ENCODE results near the gene PLCD1. TPM values are rescaled to one million over a fixed set of nuclear protein-coding genes. Genes with fewer than 3 reads are reported as not detected.

Gene PLCD1
- total and polyA plus RNA-seq, 2 donors (not counting 1 experiment from before 2014, with no cell fraction given) = 8.2 to 47.2 TPM

DNA sequence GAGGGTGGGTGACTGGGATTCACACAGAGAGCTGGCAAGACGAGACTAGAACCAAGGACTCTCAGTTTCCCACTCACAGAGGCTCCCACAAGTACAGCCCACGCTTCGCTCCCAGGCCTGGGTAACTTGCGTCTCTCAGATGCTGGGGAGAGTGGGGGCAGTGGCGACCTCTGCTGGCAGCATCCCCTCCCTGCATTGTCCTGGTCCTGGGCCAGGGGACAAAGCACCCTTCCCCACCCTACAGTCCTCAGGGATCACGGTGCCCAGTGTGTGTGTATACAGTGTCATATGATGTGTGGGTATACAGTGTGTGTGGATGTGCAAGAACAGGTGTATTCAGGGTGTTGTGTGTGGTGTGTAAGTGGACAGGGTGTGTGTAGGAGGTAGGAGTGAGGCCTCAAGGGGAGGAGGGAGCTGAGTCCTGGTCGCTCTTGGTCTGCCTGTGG lies 26.0 kb downstream of the PLCD1 start:
- Histone ChIP-seq H3K9me3 (ENCODE audit: control insufficient read depth, insufficient read depth, low read depth, low read length) (no peaks in the 10 kb centered on the region), H3K27ac (ENCODE audit: insufficient read depth, low read length) (no peak overlapping the region), H3K9ac (ENCODE audit: insufficient read depth, low read length) (no peak overlapping the region), H3K4me1 (ENCODE audit: control insufficient read depth, extremely low read depth, insufficient read depth, low read length) (peaks cover 3% of the 10 kb centered on the region), H2AFZ (ENCODE audit: low read length) (no peak overlapping the region), H3K79me2 (ENCODE audit: control insufficient read depth, insufficient read depth, low read length) (no peaks in the 10 kb centered on the region), H3K4me3 (replicated peaks in 1 of 4; ENCODE audit: control extremely low read depth in 1 of 4, insufficient read depth in 1 of 4, low read depth in 3 of 4, low read length in 4 of 4) (no peak overlapping the region), H3K4me2 (ENCODE audit: extremely low read depth, insufficient read depth, low read length) (no peak overlapping the region), H4K20me1 (ENCODE audit: control insufficient read depth, extremely low read depth, insufficient read depth, low read length) (no peaks in the 10 kb centered on the region), H3K36me3 (ENCODE audit: control insufficient read depth, insufficient read depth, low read length) (peaks cover 8% of the 10 kb centered on the region), H3K27me3 (ENCODE audit: control insufficient read depth, insufficient read depth, low read length) (no peaks in the 10 kb centered on the region)
- no peak for TF ChIP-seq EZH2 (IDR thresholded peaks at IDR 0.05; ENCODE audit: low read length, missing control alignments)
- TF ChIP-seq, protein P1, sequence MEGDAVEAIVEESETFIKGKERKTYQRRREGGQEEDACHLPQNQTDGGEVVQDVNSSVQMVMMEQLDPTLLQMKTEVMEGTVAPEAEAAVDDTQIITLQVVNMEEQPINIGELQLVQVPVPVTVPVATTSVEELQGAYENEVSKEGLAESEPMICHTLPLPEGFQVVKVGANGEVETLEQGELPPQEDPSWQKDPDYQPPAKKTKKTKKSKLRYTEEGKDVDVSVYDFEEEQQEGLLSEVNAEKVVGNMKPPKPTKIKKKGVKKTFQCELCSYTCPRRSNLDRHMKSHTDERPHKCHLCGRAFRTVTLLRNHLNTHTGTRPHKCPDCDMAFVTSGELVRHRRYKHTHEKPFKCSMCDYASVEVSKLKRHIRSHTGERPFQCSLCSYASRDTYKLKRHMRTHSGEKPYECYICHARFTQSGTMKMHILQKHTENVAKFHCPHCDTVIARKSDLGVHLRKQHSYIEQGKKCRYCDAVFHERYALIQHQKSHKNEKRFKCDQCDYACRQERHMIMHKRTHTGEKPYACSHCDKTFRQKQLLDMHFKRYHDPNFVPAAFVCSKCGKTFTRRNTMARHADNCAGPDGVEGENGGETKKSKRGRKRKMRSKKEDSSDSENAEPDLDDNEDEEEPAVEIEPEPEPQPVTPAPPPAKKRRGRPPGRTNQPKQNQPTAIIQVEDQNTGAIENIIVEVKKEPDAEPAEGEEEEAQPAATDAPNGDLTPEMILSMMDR (conservative IDR thresholded peaks at IDR 0.05 in 1 of 2, IDR thresholded peaks at IDR 0.05 in 1 of 2; ENCODE audit: low read depth in 1 of 2, low read length in 2 of 2) = peak; percentile 80 to 84
- peak; percentile 23 to 28 for DNase-seq (ENCODE audit: low read depth in 2 of 2)

GRCh38 chr3:38002940-38003339 lies 26.5 kb downstream of the PLCD1 start:
- H3K36me3 ChIP-seq (ENCODE audit: control insufficient read depth, insufficient read depth, low read length) = peaks cover 8% of the 10 kb centered on the region
- no peak overlapping the region for H3K9ac ChIP-seq (ENCODE audit: insufficient read depth, low read length)
- no peak overlapping the region for H3K4me3 ChIP-seq (replicated peaks in 1 of 4; ENCODE audit: control extremely low read depth in 1 of 4, insufficient read depth in 1 of 4, low read depth in 3 of 4, low read length in 4 of 4)
- peaks cover 7% of the 10 kb centered on the region for H3K4me1 ChIP-seq (ENCODE audit: control insufficient read depth, extremely low read depth, insufficient read depth, low read length)
- H3K27ac ChIP-seq (ENCODE audit: insufficient read depth, low read length) = no peak overlapping the region
- H2AFZ ChIP-seq (ENCODE audit: low read length) = no peak overlapping the region
- no peak overlapping the region for H3K4me2 ChIP-seq (ENCODE audit: extremely low read depth, insufficient read depth, low read length)
- no peaks in the 10 kb centered on the region for H3K79me2 ChIP-seq (ENCODE audit: control insufficient read depth, insufficient read depth, low read length)
- H3K27me3 ChIP-seq (ENCODE audit: control insufficient read depth, insufficient read depth, low read length) = no peaks in the 10 kb centered on the region
- H3K9me3 ChIP-seq (ENCODE audit: control insufficient read depth, insufficient read depth, low read depth, low read length) = no peaks in the 10 kb centered on the region
- DNase-seq (ENCODE audit: low read depth in 2 of 2) = no peak
- no peaks in the 10 kb centered on the region for H4K20me1 ChIP-seq (ENCODE audit: control insufficient read depth, extremely low read depth, insufficient read depth, low read length)
- TF ChIP-seq, protein P1 (conservative IDR thresholded peaks at IDR 0.05 in 1 of 2, IDR thresholded peaks at IDR 0.05 in 1 of 2; ENCODE audit: low read depth in 1 of 2, low read length in 2 of 2) = no peak
- TF ChIP-seq EZH2 (IDR thresholded peaks at IDR 0.05; ENCODE audit: low read length, missing control alignments) = no peak

- Histone ChIP-seq H3K36me3 (ENCODE audit: control insufficient read depth, insufficient read depth, low read length) (peaks cover 5% of the 10 kb centered on the region), H3K9me3 (ENCODE audit: control insufficient read depth, insufficient read depth, low read depth, low read length) (no peaks in the 10 kb centered on the region)
- no peak for DNase-seq (ENCODE audit: low read depth in 2 of 2)
Observed at GRCh38 chr3:38002291-38002876, 27.1 kb downstream of the PLCD1 start.

More at GRCh38 chr3:38002291-38002876, 27.1 kb downstream of the PLCD1 start:
- Histone ChIP-seq H4K20me1 (ENCODE audit: control insufficient read depth, extremely low read depth, insufficient read depth, low read length) (no peaks in the 10 kb centered on the region), H3K4me3 (replicated peaks in 1 of 4; ENCODE audit: control extremely low read depth in 1 of 4, insufficient read depth in 1 of 4, low read depth in 3 of 4, low read length in 4 of 4) (no peak overlapping the region), H3K27ac (ENCODE audit: insufficient read depth, low read length) (no peak overlapping the region), H3K79me2 (ENCODE audit: control insufficient read depth, insufficient read depth, low read length) (no peaks in the 10 kb centered on the region), H3K9ac (ENCODE audit: insufficient read depth, low read length) (no peak overlapping the region), H3K4me2 (ENCODE audit: extremely low read depth, insufficient read depth, low read length) (no peak overlapping the region), H2AFZ (ENCODE audit: low read length) (no peak overlapping the region), H3K4me1 (ENCODE audit: control insufficient read depth, extremely low read depth, insufficient read depth, low read length) (peaks cover 7% of the 10 kb centered on the region), H3K27me3 (ENCODE audit: control insufficient read depth, insufficient read depth, low read length) (no peaks in the 10 kb centered on the region)
- no peak for TF ChIP-seq EZH2 (IDR thresholded peaks at IDR 0.05; ENCODE audit: low read length, missing control alignments)
- TF ChIP-seq, protein P1 (conservative IDR thresholded peaks at IDR 0.05 in 1 of 2, IDR thresholded peaks at IDR 0.05 in 1 of 2; ENCODE audit: low read depth in 1 of 2, low read length in 2 of 2) = no peak
